ENCODE measurements around the gene DNAJC12. TPM values are rescaled to one million over a fixed set of nuclear protein-coding genes. Genes with fewer than 3 reads are reported as not detected.
A peak's percentile ranks its signal among the peaks of the same experiment; 100 is the strongest.

The DNAJC12 gene
- total RNA-seq, 1 donor from 2014 or later, result 3.7 TPM

GRCh38 chr10:67789769-67790168 is 48.2 kb downstream of the DNAJC12 start:
- no peaks in the 10 kb centered on the region for H3K27me3 Mint-ChIP-seq (ENCODE audit: insufficient read depth, low read depth)

GRCh38 chr10:67788028-67788886 is 49.7 kb downstream of the DNAJC12 start:
- no peak overlapping the region for H3K4me2 ChIP-seq
- no peaks in the 10 kb centered on the region for H3K4me1 ChIP-seq
- no peak overlapping the region for H3K9ac ChIP-seq
- H3K27me3 Mint-ChIP-seq (ENCODE audit: insufficient read depth, low read depth), result peaks cover 4% of the 10 kb centered on the region
- H3K27me3 ChIP-seq, result no peaks in the 10 kb centered on the region
- no peak overlapping the region for H3K4me3 Mint-ChIP-seq
- no peaks in the 10 kb centered on the region for H3K36me3 ChIP-seq
- DNase-seq (ENCODE audit: low spot score), result peak; percentile 78
- peaks cover 10% of the 10 kb centered on the region for H3K4me1 Mint-ChIP-seq
- no peak overlapping the region for H3K27ac ChIP-seq
- TF ChIP-seq EZH2phosphoT487 (IDR thresholded peaks at IDR 0.05) (no peak), CTCF (IDR thresholded peaks at IDR 0.05) (peak; percentile 75)
- no peaks in the 10 kb centered on the region for H3K9me3 ChIP-seq (ENCODE audit: low read depth)
- H3K4me3 ChIP-seq, result no peak overlapping the region
- H3K9me3 Mint-ChIP-seq, result no peaks in the 10 kb centered on the region
- no peaks in the 10 kb centered on the region for H4K20me1 ChIP-seq (ENCODE audit: low read depth)
- no peaks in the 10 kb centered on the region for H3K36me3 Mint-ChIP-seq
- peak overlapping the region; percentile 94 for H2AFZ ChIP-seq (replicated peaks)
- H3K27ac Mint-ChIP-seq, result peak overlapping the region; percentile 54
- H3F3A ChIP-seq (ENCODE audit: low read depth), result no peaks in the 10 kb centered on the region
- no peaks in the 10 kb centered on the region for H3K79me2 ChIP-seq (ENCODE audit: low read depth)

More at GRCh38 chr10:67789769-67790168, 48.2 kb downstream of the DNAJC12 start:
- no peaks in the 10 kb centered on the region for H3K36me3 ChIP-seq
- no peak overlapping the region for H3K4me3 ChIP-seq
- H3K4me2 ChIP-seq, result no peak overlapping the region
- H2AFZ ChIP-seq (replicated peaks), result no peak overlapping the region
- H3K4me1 ChIP-seq, result no peaks in the 10 kb centered on the region
- H4K20me1 ChIP-seq (ENCODE audit: low read depth), result no peaks in the 10 kb centered on the region
- H3K9me3 Mint-ChIP-seq, result no peaks in the 10 kb centered on the region
- H3K4me1 Mint-ChIP-seq, result peaks cover 10% of the 10 kb centered on the region
- no peaks in the 10 kb centered on the region for H3F3A ChIP-seq (ENCODE audit: low read depth)
- H3K27ac ChIP-seq, result no peak overlapping the region
- H3K27ac Mint-ChIP-seq, result no peak overlapping the region
- no peaks in the 10 kb centered on the region for H3K79me2 ChIP-seq (ENCODE audit: low read depth)
- no peak for DNase-seq (ENCODE audit: low spot score)
- no peaks in the 10 kb centered on the region for H3K9me3 ChIP-seq (ENCODE audit: low read depth)
- H3K4me3 Mint-ChIP-seq, result no peak overlapping the region
- H3K9ac ChIP-seq, result no peak overlapping the region
- H3K36me3 Mint-ChIP-seq, result no peaks in the 10 kb centered on the region
- H3K27me3 ChIP-seq, result no peaks in the 10 kb centered on the region
- TF ChIP-seq EZH2 (IDR thresholded peaks at IDR 0.05) (no peak), EZH2phosphoT487 (IDR thresholded peaks at IDR 0.05) (no peak), CTCF (IDR thresholded peaks at IDR 0.05) (no peak)

- Histone ChIP-seq H3K27ac (no peak overlapping the region), H3F3A (ENCODE audit: low read depth) (no peaks in the 10 kb centered on the region)
These were observed 52.9 kb downstream of the DNAJC12 start for GRCh38 chr10:67785098-67785497.

More at GRCh38 chr10:67785098-67785497, 52.9 kb downstream of the DNAJC12 start:
- Histone ChIP-seq H3K4me3 (no peak overlapping the region), H3K9ac (no peak overlapping the region), H3K36me3 (no peaks in the 10 kb centered on the region), H2AFZ (replicated peaks) (no peak overlapping the region), H3K4me2 (no peak overlapping the region), H3K27me3 (no peaks in the 10 kb centered on the region), H3K9me3 (ENCODE audit: low read depth) (no peaks in the 10 kb centered on the region), H3K79me2 (ENCODE audit: low read depth) (no peaks in the 10 kb centered on the region), H4K20me1 (ENCODE audit: low read depth) (no peaks in the 10 kb centered on the region), H3K4me1 (no peaks in the 10 kb centered on the region)
- no peaks in the 10 kb centered on the region for H3K4me1 Mint-ChIP-seq
- no peak for DNase-seq (ENCODE audit: low spot score)
- no peak overlapping the region for H3K4me3 Mint-ChIP-seq
- no peaks in the 10 kb centered on the region for H3K36me3 Mint-ChIP-seq
- H3K27ac Mint-ChIP-seq, result no peak overlapping the region
- no peaks in the 10 kb centered on the region for H3K9me3 Mint-ChIP-seq
- TF ChIP-seq CTCF (IDR thresholded peaks at IDR 0.05), result no peak
- no peak for TF ChIP-seq EZH2phosphoT487 (IDR thresholded peaks at IDR 0.05)
- no peak for TF ChIP-seq EZH2 (IDR thresholded peaks at IDR 0.05)
- H3K27me3 Mint-ChIP-seq (ENCODE audit: insufficient read depth, low read depth), result peaks cover 4% of the 10 kb centered on the region
